Kidney epithelial cell (primary cell): ENCODE measurements around the gene STOML1. TPM values are rescaled to one million over a fixed set of nuclear protein-coding genes. Genes with fewer than 3 reads are reported as not detected.

ENCODE experiments used
- DNase-seq: peaks from one replicate; pipeline ENCODE4 v3.0.0-alpha.2; 2010; ENCODE audit warnings: low read depth
- H3K27me3 ChIP-seq: 2 replicates; pipeline ENCODE4 v1.6.0; 2011; ENCODE audit warnings: low read length; ENCODE audit not compliant: control insufficient read depth, insufficient read depth
- H3K36me3 ChIP-seq: 2 replicates; pipeline ENCODE4 v1.5.1; 2011; ENCODE audit warnings: low read length; ENCODE audit not compliant: control insufficient read depth, insufficient read depth
- H3K4me3 ChIP-seq: 2 replicates; pipeline ENCODE4 v1.5.1; 2011; ENCODE audit warnings: low read depth, mild to moderate bottlenecking, control low read depth, low read length
- total RNA-seq: library from RNA; depleted of rRNA; stranded (reverse); fragments of >200 nt; gene quantifications from 2 replicates; pipeline ENCODE4 v1.2.3, GENCODE V29; 2015
- TF ChIP-seq, protein P1 (sequence below): IDR thresholded peaks from 2 replicates; pipeline ENCODE4 v1.5.1; 2011; ENCODE audit warnings: mild to moderate bottlenecking, moderate library complexity, low read length, control low read depth, inconsistent platforms; ENCODE audit not compliant: insufficient read depth, poor library complexity, severe bottlenecking

The STOML1 gene
- total RNA-seq, 1 donor from 2014 or later: 18.3 TPM

DNA sequence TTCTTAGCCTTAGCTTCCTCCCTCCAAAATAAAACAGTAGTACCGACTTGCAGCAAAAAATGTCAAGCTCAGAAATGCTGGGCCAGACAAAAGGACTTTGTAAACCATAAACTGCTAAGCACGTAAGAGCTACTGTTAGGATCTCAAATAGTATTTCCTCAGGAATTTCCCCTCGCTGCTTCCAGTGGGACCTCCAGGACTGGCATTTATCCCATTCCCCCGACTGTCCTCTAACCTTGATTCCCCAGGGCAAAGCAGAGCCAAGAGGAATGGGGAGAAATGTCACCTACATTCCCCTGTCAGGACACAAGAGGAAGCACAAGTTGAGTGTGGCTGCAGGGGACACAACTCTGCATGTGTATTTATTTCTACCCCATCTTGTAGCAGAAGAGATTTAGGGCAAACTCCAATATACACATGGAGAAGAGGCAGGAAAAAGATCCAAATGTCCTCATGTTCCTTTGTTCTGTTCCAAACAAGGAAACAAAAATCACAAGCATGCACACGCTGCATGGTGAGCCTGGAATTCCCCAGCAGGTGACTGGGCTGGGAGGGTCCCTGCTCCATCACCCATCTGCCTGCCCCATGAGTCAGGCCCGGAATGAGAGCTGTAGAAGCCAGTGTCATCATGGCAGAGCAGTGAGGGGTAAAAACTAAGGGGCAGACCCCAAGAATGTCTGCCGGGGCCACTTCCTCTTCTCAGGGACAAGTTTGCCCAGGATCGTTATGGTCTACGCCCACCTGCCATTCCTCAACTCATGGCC is 4.2 kb downstream of the STOML1 start:
- TF ChIP-seq, protein P1, sequence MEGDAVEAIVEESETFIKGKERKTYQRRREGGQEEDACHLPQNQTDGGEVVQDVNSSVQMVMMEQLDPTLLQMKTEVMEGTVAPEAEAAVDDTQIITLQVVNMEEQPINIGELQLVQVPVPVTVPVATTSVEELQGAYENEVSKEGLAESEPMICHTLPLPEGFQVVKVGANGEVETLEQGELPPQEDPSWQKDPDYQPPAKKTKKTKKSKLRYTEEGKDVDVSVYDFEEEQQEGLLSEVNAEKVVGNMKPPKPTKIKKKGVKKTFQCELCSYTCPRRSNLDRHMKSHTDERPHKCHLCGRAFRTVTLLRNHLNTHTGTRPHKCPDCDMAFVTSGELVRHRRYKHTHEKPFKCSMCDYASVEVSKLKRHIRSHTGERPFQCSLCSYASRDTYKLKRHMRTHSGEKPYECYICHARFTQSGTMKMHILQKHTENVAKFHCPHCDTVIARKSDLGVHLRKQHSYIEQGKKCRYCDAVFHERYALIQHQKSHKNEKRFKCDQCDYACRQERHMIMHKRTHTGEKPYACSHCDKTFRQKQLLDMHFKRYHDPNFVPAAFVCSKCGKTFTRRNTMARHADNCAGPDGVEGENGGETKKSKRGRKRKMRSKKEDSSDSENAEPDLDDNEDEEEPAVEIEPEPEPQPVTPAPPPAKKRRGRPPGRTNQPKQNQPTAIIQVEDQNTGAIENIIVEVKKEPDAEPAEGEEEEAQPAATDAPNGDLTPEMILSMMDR: no peak
- Histone ChIP-seq H3K27me3 (no peaks in the 10 kb centered on the region), H3K36me3 (no peaks in the 10 kb centered on the region), H3K4me3 (no peak overlapping the region)
- no peak for DNase-seq

DNA sequence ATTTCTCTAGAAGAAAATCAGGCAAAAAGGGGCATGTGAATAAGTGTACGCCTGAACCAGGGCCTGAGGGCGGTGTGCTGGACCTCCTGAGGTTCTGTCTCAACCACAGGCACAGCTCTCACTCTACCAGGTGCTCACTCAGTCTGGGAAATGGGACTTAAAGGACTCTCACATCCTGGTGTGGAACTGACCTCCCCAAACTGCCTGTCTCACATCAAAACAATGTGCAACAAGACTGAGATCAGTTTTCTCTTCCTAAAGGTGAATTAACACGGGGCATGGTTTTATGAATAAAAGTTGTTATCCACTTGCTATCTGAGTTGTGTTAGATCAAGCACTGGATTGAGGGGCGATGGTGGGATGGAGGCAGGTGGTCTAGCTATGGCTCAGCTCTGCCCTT is 4.8 kb downstream of the STOML1 start:
- no peak for DNase-seq
- Histone ChIP-seq H3K27me3 (no peaks in the 10 kb centered on the region), H3K4me3 (no peak overlapping the region), H3K36me3 (no peaks in the 10 kb centered on the region)
- TF ChIP-seq, protein P1: no peak

DNA sequence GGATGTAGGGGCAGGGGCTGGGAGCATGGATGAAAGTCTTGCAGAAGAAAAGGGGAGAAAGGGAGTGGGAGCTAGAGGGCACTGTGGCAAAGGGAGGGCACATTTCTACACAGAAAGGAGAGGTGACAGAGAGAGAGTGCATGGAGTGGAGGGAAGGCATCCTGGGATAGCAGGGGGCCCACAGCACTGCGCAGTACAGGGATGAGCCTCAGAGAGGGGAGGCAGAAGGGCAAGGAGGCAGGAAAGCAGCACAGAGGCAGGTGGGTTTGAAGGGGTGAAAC is 5.4 kb downstream of the STOML1 start:
- TF ChIP-seq, protein P1: no peak
- Histone ChIP-seq H3K4me3 (no peak overlapping the region), H3K36me3 (no peaks in the 10 kb centered on the region), H3K27me3 (no peaks in the 10 kb centered on the region)
- DNase-seq: no peak

DNA sequence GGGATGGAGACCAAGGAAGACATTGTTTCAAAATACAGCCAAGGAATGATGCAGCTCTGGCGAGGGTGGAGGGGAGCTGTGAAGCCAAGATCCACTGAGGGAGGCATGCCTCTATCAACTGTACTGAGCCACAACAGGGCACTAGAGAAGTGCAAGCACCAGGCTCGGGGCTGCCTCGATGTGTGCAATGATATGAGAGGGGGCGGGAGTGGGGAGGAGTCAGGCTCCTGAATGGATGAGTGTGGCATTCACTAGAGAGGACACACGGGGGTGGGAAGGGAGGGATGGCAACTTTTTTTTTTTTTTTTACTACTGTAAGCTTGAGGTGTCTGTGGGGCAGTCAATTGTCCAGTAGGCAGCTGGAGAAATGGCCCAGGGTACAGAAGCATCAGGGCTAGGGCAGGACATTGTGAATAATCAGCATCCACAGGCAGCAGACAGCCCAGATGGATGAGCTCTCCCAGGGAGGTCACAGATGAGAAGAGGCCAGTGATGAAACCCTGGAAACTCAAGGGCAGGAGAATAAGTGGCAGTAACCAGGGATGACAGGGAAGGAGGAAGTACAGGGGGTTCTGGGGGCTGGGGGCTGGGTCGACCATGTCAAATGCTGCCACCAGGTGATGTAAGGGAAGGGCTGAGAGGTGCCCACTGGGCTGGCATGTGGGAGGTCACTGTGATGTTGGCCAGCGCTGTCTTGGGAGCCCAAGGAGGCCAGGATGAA is 5.9 kb downstream of the STOML1 start:
- DNase-seq: no peak
- H3K36me3 ChIP-seq: no peaks in the 10 kb centered on the region
- H3K27me3 ChIP-seq: no peaks in the 10 kb centered on the region
- H3K4me3 ChIP-seq: no peak overlapping the region
- TF ChIP-seq, protein P1: no peak

DNA sequence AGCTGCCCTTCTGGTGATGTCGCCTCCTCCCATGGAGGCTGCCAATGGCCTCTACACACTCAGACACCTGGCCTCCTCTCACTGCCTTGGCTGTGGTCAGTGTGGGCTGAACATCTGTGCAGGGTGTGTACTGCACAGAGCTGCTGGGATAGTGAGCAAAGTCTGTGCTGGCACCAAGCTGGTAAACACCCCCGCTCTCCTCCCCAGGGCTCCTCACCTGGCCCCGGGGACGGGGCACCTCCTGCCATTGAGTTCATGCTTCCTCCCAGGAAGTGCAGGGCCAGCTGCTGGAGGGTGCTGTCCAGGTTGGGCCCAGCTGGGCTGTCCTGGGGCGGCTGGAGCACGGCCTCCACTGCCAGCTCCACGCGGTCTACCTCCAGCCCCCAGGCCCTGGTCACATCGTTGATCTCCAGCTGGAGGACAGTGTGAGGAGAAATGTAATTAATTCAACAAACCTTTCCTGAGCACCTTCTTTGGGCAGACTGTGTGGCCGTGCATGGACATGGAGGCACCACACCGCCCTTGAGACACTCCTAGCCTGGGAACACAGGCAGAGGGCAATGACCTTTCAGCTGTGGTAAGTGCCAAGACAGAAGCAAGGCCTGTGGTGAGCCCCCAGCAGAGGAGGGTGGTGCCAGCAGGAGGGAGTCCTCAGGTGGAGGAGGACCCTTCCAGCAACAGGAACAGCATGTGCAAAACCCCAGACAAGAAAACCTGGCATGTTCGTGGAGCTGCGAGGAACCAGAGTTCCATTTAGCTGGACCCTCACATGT is 6.8 kb downstream of the STOML1 start:
- Histone ChIP-seq H3K27me3 (no peaks in the 10 kb centered on the region), H3K36me3 (no peaks in the 10 kb centered on the region), H3K4me3 (no peak overlapping the region)
- TF ChIP-seq, protein P1: no peak
- no peak for DNase-seq
